DMS79 (cell line): ENCODE data around the gene SHISA9.

ENCODE experiments used
- DNase-seq: peaks from one replicate; lab custom pipeline; 2025; lab: John Stamatoyannopoulos, UW

The SHISA9 gene

GRCh38 chr16:13178318-13178717 is 276.9 kb downstream of the SHISA9 start:
- no peak for DNase-seq

- DNase-seq = no peak
Observed at GRCh38 chr16:13181432-13181831, 280.0 kb downstream of the SHISA9 start.

DNA sequence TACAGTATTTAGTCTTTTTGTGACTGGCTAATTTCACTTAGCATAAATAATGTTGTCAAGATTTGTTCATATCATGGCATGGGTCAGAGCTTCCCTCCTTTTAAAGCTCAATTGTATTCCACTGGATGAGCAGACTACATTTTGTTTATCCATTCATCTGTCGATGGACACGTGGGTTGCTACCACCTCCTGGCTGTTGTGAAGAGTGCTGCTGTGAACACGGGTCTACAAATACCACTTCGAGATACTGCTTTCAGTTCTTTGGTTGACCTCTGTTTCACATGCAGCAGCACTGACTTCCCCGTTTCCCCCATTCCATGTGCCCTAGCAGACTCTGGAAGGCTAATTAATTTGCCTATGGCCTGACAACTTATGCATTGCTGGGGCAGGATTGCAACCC is 285.4 kb downstream of the SHISA9 start:
- no peak for DNase-seq

GRCh38 chr16:13189250-13189649 is 287.9 kb downstream of the SHISA9 start:
- no peak for DNase-seq

DNA sequence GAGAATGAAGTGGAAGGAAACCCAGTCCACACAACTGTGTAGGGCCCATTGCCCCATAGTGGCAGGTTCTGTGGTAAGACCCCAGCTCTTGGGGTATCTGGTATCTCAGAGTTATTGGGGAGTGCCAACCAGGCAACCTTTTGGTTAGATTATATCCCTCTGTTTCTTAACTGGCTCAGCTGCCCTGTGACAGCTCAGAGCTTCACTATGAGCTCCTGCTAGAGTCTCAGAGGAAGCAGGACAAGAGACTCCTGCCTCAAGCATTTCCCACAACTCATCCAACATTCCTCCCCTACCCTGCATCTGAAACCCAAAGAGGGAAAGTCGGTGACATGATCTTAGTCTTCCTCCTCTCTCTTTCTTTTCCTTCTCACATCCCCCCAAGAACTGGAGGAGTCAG is 292.3 kb downstream of the SHISA9 start:
- no peak for DNase-seq

GRCh38 chr16:13194766-13195165 is 293.4 kb downstream of the SHISA9 start:
- DNase-seq = no peak

DNA sequence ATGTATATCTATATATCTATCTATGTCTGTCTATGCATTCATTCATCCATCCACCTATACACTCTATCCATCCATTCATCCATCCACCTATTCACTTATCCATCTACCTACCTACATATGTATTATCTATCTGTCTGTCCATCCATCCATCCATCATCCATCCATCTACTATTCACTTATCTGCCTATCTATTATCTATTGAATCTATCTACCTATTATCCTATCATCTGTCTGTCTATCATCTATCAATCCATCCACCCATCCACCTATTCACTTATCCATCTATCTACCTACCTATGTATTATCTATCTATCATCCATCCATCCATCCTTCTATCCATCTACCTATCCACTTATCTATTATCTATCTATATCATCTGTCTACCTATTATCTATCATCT is 302.3 kb downstream of the SHISA9 start:
- DNase-seq = no peak

DNA sequence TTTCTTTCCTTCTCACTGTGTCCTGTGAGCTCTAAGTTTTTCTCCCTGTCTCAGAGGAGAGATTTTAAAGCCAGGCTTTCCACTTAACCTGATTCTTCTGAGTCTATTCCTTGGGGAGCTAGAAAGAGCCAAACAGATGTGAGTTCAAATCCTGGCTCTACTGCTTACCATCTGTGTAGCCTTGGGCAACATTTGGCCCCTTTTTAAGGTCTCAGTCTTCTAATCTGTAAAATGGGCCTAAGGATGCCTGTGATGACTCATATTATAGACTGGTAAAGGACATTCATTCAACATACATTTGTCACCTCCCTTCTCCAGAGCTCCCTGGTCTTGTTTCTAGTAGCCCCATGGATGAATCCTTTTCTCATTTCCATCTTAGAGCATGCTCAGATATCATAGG is 304.0 kb downstream of the SHISA9 start:
- DNase-seq = no peak

GRCh38 chr16:13206606-13207005 is 305.2 kb downstream of the SHISA9 start:
- no peak for DNase-seq

DNA sequence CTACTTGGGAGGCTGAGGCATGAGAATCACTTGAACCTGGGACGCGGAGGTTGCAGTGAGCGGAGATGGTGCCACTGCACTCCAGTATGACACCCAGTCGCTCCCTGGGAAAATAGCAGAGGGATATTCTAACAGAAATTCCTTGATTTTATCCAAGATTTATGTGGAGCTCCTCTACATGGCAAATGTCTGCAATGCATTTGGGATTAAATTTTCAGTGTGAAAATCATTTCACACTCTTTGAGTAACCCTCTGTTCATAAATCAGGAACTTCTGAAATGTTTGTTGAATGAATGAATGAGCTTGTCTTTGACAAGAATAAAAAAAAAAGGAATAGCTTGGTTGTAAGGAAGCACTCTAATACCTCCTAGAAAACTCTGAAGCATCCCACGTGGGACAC is 305.8 kb downstream of the SHISA9 start:
- no peak for DNase-seq

DNA sequence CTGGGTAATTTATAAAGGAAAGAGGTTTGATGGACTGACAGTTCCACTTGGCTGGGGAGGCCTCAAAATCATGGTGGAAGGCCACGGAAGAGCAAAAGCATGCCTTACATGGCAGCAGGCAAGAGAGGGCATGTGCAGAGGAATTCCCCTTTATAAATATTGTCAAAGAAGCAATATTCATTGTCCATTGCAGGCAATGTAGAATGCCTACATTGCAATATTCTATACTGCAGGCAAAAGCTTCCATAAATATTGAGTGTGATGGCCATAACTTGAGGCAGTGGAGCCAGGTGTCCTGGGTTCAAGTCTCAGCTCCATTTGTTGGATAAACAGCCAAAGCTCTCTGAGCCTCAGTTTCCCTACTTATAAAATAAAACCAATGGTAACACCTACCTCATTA is 322.3 kb downstream of the SHISA9 start:
- DNase-seq = no peak

GRCh38 chr16:13229039-13229438 is 327.6 kb downstream of the SHISA9 start:
- no peak for DNase-seq

- no peak for DNase-seq
Observed at GRCh38 chr16:13231365-13231764, 330.0 kb downstream of the SHISA9 start.

- no peak for DNase-seq
Observed at GRCh38 chr16:13234999-13235398, 333.6 kb downstream of the SHISA9 start.

- DNase-seq = no peak
Observed at GRCh38 chr16:13236308-13236707, 334.9 kb downstream of the SHISA9 start.

GRCh38 chr16:13238182-13238581 is 336.8 kb downstream of the SHISA9 start:
- no peak for DNase-seq

DNA sequence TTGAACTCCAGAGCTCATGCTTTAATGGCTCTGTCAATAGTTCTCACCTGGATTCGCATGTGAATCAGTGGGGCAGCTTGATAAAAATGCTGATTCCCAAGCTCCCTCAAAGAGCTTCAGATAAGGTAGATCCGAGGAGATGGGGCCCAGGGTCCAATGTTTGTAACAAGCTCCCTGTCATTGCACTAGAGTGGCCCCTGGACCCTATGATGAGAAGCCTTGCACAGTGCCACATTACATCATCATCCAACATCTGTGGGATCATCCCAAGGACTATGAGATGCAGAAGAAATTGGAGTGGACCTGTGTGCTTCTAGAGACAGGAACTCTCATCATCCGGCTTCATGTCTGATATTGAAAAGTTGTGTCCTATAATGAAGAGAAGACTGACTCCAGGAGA is 340.8 kb downstream of the SHISA9 start:
- DNase-seq = no peak

- DNase-seq = no peak
Observed at GRCh38 chr16:13244770-13245169, 343.4 kb downstream of the SHISA9 start.

DNA sequence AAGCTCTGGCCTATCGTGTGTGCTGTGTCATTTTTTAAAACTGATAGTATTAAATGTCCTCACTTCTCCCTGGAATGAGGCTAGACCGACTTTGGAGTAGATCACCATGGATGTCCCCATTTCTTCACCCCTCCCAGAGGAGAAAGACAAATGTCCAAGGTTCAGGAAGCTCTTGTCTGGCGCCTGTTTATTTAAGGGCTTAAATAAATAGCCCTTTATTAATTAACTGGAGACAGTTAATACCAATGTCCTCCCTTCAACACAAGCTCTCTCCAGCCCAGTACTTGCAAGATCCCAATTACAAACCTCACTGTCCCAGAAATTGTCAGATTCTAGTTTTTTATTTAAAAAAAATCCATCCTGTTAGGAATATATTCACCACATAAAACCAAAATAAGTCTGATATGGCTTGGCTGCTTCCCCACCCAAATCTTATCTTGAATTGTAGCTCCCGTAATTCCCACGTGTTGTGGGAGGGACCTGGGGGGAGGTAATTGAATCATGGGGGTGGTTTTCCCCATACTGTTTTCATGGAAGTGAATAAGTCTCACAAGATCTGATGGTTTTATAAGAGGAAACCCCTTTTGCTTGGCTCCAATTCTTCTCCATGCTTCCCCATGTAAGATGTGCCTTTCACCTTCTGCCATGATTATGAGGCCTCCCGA is 344.4 kb downstream of the SHISA9 start:
- DNase-seq = no peak

- DNase-seq = no peak
Observed at GRCh38 chr16:13254998-13255614, 353.7 kb downstream of the SHISA9 start.

DNA sequence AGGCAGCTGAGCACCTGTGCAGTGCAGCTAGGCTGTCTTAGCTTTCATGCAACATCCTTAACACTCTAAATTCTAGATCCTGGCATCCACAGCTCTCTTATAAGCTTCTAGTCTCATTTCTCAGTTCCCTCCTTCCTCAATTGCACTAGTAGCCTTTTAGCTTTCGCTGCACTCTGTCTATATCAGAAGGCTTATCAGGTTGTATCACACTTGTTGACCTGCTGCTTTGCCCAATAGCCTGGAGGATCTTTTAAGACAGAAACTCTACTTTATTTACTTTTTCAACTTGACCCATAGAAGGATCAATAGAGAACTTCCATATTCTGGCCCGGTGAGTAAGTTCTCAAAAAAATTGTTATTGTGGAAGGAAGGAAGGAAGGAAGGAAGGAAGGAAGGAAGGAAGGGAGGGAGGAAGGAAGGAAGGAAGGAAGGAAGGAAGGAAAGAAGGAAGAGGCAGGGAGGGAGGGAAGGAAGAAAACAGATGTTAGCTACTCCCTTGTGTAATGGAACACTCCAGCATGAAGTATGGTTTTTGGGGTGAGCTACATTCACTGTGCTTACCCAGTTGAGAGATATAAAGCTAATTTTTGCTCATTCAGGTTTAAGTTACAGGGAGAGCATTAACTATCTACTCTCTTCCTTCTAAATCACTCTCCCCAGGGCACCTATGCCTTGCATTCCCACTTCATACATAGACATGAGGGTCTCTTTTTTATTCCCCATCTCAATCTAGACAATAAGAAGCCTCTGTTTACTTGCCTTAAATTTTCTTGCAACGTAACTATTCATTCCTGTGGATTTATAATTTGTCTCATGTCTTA is 361.1 kb downstream of the SHISA9 start:
- no peak for DNase-seq

GRCh38 chr16:13264749-13265552 is 363.6 kb downstream of the SHISA9 start:
- no peak for DNase-seq
